Measurements from ENCODE around the gene NOL7.

DNA sequence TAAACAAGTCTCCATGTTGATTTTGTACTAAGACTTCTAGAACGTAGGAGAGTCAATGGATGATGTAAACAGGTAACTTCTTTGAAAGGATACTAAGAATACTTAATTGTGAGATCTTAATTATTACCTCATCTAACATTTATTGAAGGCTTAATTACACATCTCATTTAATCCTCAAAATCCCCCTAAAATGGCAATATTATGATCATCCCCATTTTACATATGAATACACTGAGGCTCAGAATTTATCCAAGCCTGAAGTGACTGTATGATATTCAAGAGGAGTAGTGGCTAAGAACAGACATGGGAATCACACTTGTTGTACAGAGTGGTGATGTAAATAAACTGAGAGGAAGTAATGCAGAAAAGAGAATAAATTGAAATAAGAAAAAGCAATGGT is 22.9 kb downstream of the NOL7 start:
- TF ChIP-seq POLR2A (IDR thresholded peaks at IDR 0.05), result no peak
- TF ChIP-seq, protein P1, sequence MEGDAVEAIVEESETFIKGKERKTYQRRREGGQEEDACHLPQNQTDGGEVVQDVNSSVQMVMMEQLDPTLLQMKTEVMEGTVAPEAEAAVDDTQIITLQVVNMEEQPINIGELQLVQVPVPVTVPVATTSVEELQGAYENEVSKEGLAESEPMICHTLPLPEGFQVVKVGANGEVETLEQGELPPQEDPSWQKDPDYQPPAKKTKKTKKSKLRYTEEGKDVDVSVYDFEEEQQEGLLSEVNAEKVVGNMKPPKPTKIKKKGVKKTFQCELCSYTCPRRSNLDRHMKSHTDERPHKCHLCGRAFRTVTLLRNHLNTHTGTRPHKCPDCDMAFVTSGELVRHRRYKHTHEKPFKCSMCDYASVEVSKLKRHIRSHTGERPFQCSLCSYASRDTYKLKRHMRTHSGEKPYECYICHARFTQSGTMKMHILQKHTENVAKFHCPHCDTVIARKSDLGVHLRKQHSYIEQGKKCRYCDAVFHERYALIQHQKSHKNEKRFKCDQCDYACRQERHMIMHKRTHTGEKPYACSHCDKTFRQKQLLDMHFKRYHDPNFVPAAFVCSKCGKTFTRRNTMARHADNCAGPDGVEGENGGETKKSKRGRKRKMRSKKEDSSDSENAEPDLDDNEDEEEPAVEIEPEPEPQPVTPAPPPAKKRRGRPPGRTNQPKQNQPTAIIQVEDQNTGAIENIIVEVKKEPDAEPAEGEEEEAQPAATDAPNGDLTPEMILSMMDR (IDR thresholded peaks at IDR 0.05), result no peak
